ENCODE data around the gene SELENOI.

The SELENOI gene

DNA sequence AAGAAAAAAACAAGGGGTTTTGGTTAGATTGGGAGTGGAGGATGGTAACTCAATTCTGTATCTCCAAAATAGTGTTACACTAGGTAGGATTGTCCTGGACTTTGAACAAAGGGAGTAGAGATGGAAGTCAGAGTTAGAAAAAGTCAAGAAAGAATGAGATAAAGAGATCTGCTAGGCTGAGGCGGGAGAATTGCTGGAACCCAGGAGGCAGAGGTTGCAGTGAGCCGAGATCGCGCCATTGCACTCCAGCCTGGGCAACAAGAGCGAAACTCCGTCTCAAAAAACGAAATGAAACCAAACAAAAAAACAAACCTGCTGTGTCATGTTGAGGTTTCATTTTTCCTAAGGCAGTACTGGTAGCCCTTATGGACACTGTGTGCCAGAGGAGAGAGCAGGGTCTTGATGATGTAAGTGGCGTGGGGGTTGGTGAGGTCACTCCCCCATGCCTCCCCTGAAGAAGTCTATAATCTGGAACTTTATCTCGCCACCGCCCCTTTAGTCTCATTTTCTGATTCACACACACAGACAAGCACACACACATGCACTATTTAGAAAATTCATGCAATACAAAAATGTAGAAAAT is 66.2 kb downstream of the SELENOI start:
- no peak for DNase-seq

DNA sequence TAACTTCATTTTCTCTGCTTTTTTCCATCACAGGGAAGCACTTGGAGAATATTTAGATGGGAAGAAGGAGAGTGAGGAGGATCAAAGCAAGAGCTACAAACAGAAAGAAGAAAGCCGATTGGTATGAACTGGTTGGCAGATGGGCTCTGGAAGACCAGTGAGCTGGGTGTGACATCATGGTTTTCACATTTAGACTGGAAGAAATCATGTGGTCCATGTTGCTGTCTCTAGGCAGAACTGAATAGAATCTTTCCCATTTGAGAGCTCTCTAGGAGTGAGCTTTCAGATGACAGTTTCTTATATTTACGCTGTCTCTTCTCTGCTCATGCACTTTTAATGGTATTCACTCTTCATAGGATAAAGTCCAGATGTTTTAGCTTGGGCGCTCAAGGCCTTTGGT is 68.4 kb downstream of the SELENOI start:
- no peak for DNase-seq

DNA sequence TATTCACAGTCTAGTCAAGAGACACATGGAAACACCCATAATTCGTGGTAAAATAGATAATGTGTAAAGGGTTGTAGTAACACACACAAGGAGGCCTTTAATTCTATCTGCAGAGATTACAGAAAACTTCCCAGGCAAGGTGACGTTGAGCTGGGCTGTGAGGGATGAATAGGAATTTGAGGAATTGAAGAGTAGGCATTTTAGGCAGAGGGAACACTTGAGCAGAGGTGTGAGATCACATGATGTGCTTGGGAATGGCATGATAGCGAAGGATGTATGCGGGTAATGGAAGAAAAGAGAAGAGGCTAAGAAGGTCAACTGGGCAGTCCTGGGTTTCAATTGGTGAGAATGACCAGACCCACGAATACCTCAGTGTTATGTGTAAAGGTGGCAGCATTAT is 76.0 kb downstream of the SELENOI start:
- no peak for DNase-seq

DNA sequence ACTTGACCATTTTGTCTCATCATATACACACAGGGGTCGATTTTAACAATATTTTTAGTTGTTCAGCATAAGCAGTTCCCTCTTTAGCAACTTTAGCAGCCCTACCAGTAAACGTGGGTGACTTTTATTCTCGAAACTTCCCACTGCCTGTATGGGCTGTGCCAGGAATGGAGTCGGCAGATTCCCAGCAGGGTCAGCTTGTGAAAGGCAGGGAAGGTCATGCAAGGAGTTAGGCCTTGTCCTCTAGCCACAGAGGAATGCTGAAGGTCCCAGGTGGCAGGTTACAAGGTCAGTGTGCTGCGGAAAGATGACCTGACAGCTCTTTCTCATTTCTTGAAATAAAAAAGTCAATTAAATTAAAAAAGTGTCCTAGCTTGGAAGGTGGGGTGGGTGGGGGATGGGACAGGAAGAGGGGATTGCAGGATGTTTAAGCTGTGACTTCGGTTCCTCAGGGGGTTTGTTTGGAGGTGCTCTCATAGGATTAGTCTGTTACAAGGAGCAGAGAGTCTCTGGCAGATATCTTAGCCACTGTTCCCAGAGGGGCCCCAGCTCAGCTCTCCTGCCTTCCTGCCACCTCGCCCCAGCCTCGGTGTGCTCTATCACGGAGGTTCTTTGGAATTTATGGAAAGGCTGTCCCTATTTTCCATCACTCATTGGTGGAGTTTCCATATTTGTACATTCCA is 77.1 kb downstream of the SELENOI start:
- DNase-seq: no peak

DNA sequence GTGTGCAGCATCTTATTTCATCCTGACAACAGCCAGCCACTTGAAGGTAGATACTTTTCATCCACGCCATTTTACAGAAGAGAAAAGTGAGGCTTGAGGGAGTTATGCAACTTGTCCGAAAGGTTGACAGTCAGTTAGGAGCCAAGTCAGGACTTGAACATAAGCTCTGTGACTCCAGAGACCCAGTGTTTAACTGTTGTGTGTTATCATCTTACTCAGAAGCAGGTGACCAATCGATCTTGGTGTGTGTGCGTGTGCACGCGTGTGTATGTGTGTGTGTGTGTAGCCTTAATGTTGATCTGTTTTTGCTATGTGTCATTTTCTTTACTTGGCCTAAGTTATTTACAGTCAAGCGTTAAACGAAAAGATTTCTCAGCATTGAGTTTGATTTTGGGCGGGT is 77.8 kb downstream of the SELENOI start:
- no peak for DNase-seq

DNA sequence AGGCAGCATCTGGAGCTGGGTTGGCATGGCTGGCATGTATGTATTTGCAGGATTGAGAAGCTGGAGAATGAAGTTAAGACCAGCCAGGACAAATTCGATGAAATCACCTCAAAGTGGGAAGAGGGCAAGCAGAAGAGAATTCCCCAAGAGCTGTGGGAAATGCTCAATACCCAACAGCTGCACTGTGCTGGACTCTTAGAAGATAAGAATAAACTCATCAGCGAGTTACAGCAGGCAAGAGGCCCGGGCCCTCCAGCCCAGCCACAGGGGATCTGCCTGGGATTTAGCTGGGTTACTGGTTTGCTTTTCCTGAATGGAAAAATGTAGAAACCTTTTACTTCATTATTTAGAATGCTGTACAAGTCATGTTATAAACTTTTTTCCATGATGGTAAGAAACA is 78.3 kb downstream of the SELENOI start:
- DNase-seq: no peak

DNA sequence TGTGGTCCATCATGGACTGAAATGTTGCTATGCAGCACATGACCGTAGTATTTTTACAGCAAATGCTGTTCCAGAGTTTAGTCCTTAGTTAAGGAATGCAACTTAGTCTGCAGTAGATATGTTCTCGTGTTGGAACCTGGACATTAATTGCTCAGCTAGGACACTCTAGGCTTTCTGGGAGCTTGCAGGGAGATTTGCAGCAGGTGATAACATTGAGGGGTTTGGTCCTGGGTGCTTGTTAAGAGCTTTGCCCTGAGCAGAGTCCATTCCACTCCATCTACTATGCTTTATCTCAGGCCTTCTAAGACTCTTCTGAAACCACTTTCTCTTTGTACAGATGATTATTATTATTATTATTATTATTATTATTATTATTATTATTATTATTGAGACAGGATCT is 82.9 kb downstream of the SELENOI start:
- DNase-seq: no peak

DNA sequence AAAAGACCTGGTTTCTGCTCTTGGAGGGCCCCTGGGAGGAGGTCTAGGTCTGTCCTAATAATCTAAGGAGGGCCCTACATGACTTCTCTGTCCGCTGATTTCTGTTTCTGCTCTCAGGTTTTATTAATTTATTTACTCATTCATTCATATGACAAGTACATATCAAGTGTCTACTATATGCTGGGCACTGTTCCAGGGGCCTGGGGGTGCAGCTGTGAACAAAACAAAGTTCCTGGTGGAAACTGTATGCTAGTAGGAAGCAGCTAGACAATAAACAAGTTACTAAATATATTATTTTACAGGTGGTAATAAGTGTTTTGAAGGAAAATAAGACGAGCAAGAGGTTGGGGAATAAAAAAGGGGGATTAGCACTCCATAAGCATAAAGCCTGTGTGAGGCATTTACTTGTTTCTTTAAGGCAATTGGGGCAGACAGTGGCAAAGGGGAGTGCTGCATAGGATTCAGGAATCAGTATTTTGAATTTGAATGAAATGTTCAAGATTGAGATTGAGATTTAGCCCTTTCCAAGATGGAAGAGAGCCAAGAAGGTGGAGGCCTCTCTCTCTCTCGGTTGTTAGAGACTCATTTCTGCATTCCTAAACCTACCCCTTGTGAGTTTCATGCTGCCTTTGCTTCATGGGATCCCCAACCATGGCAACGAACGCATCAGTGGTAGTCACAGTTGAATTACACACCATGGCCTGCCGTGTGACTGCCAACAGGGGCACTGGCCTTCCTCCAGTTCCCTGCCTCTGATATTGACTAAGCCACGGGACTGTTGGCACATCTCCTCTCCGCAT is 84.0 kb downstream of the SELENOI start:
- DNase-seq: peak; percentile 41

DNA sequence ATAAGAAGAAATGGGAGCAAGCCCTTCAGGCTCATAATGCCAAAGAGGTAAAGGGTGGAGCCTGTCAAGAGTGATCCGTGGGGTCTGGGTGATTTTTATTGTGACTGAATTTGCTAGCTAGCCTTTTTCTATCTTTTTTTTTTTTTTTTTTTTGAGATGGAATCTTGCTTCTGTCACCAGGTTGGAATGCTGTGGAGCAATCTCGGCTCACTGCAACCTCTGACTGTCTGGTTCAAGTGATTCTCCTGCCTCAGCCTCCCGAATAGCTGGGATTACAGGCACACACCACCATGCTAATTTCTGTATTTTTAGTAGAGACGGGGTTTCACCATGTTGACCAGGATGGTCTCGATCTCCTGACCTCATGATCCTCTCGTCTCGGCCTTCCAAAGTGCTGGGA is 84.9 kb downstream of the SELENOI start:
- DNase-seq: no peak

DNA sequence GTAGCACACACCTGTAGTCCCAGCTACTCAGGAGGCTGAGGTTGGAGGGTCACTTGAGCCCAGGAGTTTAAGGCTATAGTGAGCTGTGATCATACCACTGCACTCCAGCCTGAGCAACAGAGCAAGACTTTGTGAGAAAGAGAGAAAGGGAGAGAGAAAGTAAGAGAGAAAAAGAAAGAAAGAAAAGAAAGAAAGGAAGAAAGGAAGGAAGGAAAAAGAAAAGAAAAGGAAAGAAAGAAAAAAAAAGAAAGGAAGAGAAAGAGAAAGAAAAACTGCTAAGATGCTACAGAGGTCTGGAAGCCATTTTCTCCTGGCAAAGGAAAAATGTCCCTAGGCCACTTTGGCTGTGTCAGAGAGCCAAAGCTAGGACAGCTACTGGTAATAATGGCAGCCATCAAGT is 86.4 kb downstream of the SELENOI start:
- DNase-seq: no peak

DNA sequence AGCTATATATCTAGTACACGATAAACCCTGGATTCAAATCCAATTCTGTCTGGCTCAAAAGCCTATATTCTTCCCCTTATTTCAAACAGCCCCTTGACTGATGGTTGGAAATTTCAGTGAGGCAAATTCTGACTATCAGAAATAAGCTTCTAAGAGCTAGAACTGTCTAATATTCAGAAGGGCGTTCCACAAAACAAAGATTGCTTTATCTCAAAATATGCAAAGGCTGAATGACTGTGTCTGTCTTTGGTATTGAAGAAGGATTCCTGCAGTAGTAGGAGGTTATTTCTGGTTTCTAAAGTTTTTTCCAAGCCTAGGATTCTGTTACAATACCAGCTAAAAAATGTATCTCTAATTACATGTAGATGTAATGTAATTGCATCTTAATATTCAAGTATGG is 86.9 kb downstream of the SELENOI start:
- no peak for DNase-seq

DNA sequence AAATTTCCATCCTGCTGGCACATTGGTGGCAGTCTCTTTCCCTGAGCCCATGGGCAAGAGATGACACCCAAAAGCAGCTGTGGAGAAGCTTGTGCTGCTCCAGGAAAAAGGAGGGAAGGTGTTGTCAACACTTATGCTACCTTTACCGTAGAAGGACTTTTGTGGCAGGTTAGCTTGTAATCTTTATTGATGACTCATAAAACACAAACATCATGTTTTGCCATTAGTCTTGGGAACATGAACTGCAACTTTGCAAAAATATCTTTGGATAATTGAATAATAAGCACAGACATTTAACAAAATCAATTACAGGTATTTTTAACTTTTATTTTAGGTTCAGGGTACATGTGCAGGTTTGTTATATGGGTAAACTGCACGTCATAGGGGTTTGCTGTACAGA is 89.2 kb downstream of the SELENOI start:
- no peak for DNase-seq

DNA sequence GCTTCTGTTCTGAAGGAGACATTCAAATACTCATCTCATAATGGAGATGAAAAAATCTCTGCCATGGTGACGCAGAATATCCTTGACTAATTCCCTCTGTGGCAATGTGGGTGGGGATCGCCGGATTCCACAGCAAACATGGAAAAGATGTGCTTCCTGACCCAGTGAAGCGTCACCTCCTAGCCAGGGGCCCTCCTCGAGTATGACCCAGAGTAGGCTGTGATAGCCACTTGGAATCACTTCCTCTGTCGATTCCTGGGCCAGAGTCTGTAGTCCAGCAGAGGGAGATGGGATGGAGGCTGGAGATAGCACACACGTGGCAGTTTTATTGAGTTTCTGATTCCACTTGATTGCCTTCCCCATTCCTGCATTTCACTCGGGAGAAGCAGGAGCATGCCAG is 92.6 kb downstream of the SELENOI start:
- no peak for DNase-seq

DNA sequence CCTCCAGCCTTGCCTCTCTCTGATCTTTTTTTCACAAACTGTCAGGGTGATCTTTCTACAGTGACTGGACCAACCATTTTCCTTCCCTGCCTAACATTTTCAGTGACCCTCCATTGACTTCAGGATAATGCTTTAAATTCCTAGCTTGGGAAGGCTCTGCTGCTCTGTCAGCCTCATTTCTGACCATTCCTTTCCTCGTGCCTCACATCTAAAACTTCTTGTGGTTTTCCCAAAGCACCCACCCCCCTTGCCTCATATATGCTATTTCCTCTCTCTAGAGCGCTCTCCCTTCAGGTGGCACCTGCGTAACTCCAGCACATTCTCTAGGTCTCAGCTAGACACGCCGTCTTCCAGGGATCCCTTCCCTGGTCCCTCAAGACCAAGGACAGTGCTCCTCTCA is 93.0 kb downstream of the SELENOI start:
- DNase-seq: no peak

DNA sequence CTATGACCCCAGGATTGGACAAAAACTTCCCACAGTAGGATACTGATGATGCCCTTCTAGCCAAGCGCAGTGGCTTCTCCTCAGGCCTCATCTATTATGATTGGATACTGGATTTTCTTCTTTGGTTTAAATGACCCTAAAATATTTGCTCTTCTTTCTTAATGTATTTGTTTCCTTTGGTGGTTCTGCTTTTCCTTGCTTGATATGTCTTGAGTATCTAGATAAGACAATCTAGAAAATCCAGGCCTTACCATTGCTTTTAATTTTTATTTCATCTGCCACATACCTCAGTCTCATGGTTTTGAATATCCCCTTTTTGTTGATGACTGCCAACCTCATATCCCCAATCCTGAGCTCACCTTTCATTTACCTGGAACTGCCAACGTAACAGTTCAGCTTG is 96.4 kb downstream of the SELENOI start:
- DNase-seq: no peak

DNA sequence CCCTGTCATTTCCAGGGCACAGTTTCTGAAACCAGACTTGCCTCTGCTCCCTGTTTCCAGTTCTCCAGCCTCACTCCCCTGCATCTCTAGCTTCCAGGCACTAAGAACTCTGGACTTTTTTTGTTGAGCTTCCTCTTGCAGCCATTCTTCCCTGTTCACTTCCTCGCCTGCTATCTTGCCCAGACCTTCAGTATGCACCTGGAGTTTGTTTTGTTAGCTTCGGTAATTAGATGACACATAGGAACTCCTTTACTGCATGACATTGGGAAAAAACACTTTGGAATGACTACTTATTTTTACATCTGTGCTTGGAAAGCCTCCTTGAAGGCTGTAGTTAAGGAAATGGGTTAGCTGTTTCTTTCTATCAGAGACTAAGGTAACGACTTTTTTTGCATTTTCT is 96.8 kb downstream of the SELENOI start:
- no peak for DNase-seq

DNA sequence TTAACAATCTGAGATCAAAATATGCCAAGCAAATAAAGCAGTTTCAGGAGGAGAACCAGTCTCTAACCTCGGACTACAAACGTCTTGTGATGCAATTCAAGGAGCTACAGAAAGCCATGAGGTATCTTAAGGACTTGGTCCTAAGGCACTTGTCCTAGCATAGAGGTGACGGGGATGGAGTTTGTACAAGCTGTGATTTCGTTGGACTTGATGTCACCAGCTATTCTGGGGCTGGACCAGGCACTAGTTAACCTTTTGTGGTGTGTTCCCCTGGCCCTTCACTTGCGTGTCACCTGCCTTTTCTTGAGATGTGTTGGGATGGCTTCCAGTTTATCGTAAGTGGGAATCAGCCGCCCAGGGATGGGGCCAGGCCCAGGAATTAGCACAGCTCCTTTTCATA is 98.3 kb downstream of the SELENOI start:
- no peak for DNase-seq
